Thoracic aorta (tissue), 2 donors: ENCODE results near the gene ZNF318. TPM values are rescaled to one million over a fixed set of nuclear protein-coding genes. Genes with fewer than 3 reads are reported as not detected.
"Not testable (repeated sequence)": the region's sequence is repeated elsewhere in the genome, so short reads cannot be mapped to it uniquely, and the experiment has no call there.

Experiments used
- ATAC-seq: fragments of 150-250 bp; one replicate; pipeline ENCODE4 v1.8.0; 2017; ENCODE audit warnings: low read depth; ENCODE audit not compliant: insufficient number of reproducible peaks, low FRiP score
- DNase-seq: peaks from one replicate; pipeline ENCODE4 v3.0.0-alpha.2; 2020; ENCODE audit warnings: low spot score
- H3K27ac ChIP-seq, 2 donors: fragments of 200-600 bp; sonication (generic); 1 replicate in 1 of 2; 2 replicates in 1 of 2; pipeline ENCODE4 v1.5.1; 2016; ENCODE audit warnings: mild to moderate bottlenecking in 2 of 2, moderate library complexity in 2 of 2
- H3K27me3 ChIP-seq: fragments of 200-600 bp; sonication (generic); replicated peaks from 2 replicates; pipeline ENCODE4 v1.6.0; 2016; ENCODE audit warnings: mild to moderate bottlenecking; ENCODE audit not compliant: insufficient read depth
- H3K36me3 ChIP-seq: fragments of 200-600 bp; sonication (generic); one replicate; pipeline ENCODE4 v1.5.1; 2016
- H3K4me1 ChIP-seq, 2 donors: fragments of 200-600 bp; sonication (generic); 1 replicate in 1 of 2; 2 replicates in 1 of 2; pipeline versions ENCODE4 v1.5.1 to v1.6.0; 2016; ENCODE audit warnings: low read depth in 2 of 2, mild to moderate bottlenecking in 1 of 2; ENCODE audit not compliant: control insufficient read depth in 1 of 2
- H3K4me3 ChIP-seq: fragments of 200-600 bp; sonication (generic); 2 replicates; pipeline ENCODE4 v1.5.1; 2016; ENCODE audit warnings: mild to moderate bottlenecking
- H3K9me3 ChIP-seq: fragments of 200-600 bp; sonication (generic); 2 replicates; pipeline ENCODE4 v1.5.1; 2016
- total RNA-seq, 2 donors: library from RNA; depleted of rRNA; stranded (reverse); fragments of >200 nt; gene quantifications; one replicate each; pipeline versions ENCODE4 v1.1.0 to v1.2.3, GENCODE V29; 2016
- TF ChIP-seq, protein P1 (sequence below): fragments of 200-600 bp; sonication (generic); IDR thresholded peaks from one replicate; pipeline ENCODE4 v1.5.1; 2019; ENCODE audit warnings: antibody characterized with exemption

ZNF318 gene
- total RNA-seq, 2 donors from 2014 or later = 13.0 to 24.1 TPM

GRCh38 chr6:43378631-43379030 lies 9.2 kb upstream of the ZNF318 start:
- TF ChIP-seq, protein P1, sequence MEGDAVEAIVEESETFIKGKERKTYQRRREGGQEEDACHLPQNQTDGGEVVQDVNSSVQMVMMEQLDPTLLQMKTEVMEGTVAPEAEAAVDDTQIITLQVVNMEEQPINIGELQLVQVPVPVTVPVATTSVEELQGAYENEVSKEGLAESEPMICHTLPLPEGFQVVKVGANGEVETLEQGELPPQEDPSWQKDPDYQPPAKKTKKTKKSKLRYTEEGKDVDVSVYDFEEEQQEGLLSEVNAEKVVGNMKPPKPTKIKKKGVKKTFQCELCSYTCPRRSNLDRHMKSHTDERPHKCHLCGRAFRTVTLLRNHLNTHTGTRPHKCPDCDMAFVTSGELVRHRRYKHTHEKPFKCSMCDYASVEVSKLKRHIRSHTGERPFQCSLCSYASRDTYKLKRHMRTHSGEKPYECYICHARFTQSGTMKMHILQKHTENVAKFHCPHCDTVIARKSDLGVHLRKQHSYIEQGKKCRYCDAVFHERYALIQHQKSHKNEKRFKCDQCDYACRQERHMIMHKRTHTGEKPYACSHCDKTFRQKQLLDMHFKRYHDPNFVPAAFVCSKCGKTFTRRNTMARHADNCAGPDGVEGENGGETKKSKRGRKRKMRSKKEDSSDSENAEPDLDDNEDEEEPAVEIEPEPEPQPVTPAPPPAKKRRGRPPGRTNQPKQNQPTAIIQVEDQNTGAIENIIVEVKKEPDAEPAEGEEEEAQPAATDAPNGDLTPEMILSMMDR = no peak
- Histone ChIP-seq H3K36me3 (no peaks in the 10 kb centered on the region), H3K4me1 (no peaks in the 10 kb centered on the region), H3K27ac (no peak overlapping the region), H3K27me3 (no peaks in the 10 kb centered on the region), H3K9me3 (no peaks in the 10 kb centered on the region), H3K4me3 (no peak overlapping the region)
- no peak for DNase-seq
- ATAC-seq = no peak

DNA sequence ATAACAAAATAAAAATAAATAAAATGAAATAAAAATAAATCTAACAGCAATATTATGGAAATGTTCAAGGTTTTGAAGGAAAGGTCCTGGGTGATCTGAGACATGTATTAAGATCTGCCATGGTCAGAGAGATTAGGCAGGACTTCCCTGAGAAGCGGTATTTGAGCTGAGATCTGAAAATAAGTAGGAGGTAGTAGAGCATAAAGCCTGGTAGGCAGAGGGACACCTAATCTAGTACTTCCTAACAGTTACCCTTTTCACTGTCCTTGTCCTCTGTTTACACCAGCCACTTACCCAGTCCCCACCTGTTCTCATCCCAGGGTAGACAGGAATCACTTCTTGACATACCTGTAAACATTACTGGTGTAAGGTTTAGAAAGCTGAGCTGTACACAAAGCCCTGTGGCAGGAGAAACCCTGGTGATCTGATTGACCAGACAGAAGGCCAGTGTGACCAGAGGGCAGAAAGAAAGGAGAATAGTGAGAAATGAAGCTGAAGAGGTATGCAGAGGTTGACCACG lies 8.3 kb upstream of the ZNF318 start:
- no peak overlapping the region for H3K27ac ChIP-seq
- H3K36me3 ChIP-seq = no peaks in the 10 kb centered on the region
- H3K4me1 ChIP-seq = no peaks in the 10 kb centered on the region
- TF ChIP-seq, protein P1 = no peak
- H3K4me3 ChIP-seq = no peak overlapping the region
- no peaks in the 10 kb centered on the region for H3K9me3 ChIP-seq
- H3K27me3 ChIP-seq = no peaks in the 10 kb centered on the region
- ATAC-seq = no peak
- DNase-seq = no peak

- H3K9me3 ChIP-seq = no peaks in the 10 kb centered on the region
- no peak for ATAC-seq
- H3K36me3 ChIP-seq = no peaks in the 10 kb centered on the region
- no peaks in the 10 kb centered on the region for H3K4me1 ChIP-seq
- no peak overlapping the region for H3K27ac ChIP-seq
- H3K4me3 ChIP-seq = no peak overlapping the region
- TF ChIP-seq, protein P1 = no peak
- DNase-seq = no peak
- H3K27me3 ChIP-seq = no peaks in the 10 kb centered on the region
Observed at GRCh38 chr6:43376551-43376981, 7.1 kb upstream of the ZNF318 start.

- no peaks in the 10 kb centered on the region for H3K27me3 ChIP-seq
- DNase-seq = no peak
- H3K4me1 ChIP-seq = no peaks in the 10 kb centered on the region
- no peak for ATAC-seq
- H3K27ac ChIP-seq = no peak overlapping the region
- H3K36me3 ChIP-seq = no peaks in the 10 kb centered on the region
- H3K4me3 ChIP-seq = no peak overlapping the region
- TF ChIP-seq, protein P1 = no peak
- no peaks in the 10 kb centered on the region for H3K9me3 ChIP-seq
Observed at GRCh38 chr6:43375693-43376092, 6.2 kb upstream of the ZNF318 start.

GRCh38 chr6:43373252-43373875 lies 3.9 kb upstream of the ZNF318 start:
- no peak for ATAC-seq
- Histone ChIP-seq H3K36me3 (no peaks in the 10 kb centered on the region), H3K27me3 (no peaks in the 10 kb centered on the region), H3K27ac (no peak overlapping the region), H3K4me3 (no peak overlapping the region), H3K4me1 (peaks cover 0 to 4% of the 10 kb centered on the region in 2 donors), H3K9me3 (no peaks in the 10 kb centered on the region)
- DNase-seq = no peak
- TF ChIP-seq, protein P1 = no peak

DNA sequence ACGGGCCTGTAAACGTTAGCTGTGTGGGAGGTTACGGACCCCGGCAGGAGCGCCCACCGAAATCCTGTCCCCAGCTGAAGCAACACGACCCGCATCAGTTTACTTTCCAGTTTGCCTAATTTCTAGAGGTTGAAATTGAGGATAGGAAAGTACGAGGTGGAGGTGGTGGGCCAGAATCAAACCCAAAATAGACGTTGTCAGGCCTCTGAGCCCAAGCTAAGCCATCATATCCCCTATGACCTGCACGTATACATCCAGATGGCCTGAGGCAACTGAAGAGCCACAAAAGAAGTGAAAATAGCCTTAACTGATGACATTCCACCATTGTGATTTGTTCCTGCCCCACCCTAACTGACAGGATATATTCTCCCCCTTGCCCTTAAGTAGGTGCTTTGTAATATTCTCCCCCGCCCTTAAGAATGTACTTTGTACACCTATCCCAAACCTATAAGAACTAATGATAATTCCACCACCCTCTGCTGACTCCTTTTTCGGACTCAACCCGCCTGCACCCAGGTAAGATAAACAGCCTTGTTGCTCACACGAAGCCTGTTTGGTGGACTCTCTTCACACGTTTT lies 645 bp upstream of the ZNF318 start:
- not testable (repeated sequence) for H3K36me3 ChIP-seq, ATAC-seq, H3K27me3 ChIP-seq, DNase-seq, H3K9me3 ChIP-seq
- peaks cover 10 to 22% of the 10 kb centered on the region in 2 donors for H3K4me1 ChIP-seq
- H3K27ac ChIP-seq = peak overlapping the region; percentile 79 to 83
- peak overlapping the region; percentile 94 for H3K4me3 ChIP-seq
